Stimulated activated CD4-positive, alpha-beta T cell treated with anti-CD3 and anti-CD28 coated beads, Interleukin-2, amount 100 ng/mL, for 4 hours (primary cell): ENCODE data around the gene SPATS2L.
A peak's percentile ranks its signal among the peaks of the same experiment; 100 is the strongest.

ENCODE experiments used
- DNase-seq: peaks from one replicate; pipeline ENCODE4 v3.0.0-alpha.2; 2020; ENCODE audit warnings: low read depth

SPATS2L gene

GRCh38 chr2:200443916-200444315 is 137.4 kb downstream of the SPATS2L start:
- DNase-seq = no peak

GRCh38 chr2:200444530-200444929 is 138.0 kb downstream of the SPATS2L start:
- DNase-seq = no peak

DNA sequence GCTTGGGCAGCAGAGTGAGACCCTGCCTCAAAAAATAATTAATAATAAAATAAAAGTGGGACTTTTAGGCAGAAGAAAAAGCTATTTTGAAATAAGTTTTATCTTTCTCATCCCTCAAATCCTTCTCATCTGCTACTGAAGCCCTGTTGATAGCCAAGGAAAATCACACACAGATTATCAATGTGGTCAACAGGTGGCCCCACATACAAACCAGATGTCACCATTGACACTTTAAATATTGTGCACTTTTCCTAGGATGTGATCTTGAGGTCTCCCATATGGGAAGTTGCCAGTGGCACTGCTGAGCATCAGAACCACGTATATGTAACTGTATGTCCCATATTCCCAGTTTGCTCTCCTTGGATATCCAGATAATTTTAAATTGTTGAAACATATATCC is 138.8 kb downstream of the SPATS2L start:
- DNase-seq = no peak

- DNase-seq = no peak
These were observed 140.1 kb downstream of the SPATS2L start for GRCh38 chr2:200446612-200447011.

DNA sequence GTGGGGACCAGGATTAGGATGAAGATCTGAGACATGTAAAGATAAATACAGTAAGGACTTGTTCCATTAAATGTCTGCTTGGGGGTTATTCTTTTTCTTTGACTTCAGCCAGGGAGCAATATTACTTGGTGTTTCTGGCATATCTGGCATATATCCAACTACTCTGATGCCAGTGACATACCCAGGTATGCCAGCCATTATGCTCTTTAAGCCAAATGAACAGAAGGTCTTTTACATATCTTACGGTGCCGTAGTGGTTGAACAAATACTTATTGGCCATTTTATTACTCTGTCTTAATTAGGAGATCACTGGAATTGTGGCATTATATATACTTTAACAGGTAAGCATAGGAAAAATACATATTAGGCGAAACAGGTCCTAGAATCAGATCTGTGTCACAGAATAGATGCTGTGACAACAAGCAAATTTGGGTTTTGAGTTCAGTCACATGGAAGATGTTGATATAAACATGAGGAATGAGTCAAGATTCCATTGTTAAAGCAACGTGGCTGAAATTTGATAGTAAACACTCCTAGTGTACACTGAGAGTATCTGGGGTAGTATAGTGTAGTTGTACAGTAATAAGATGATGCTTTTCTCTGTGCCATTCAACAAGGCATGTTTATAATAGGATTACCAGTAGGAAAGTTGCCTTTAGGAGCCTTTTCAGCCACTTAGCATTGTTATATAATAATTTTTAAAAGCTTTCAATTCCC is 140.8 kb downstream of the SPATS2L start:
- no peak for DNase-seq

DNA sequence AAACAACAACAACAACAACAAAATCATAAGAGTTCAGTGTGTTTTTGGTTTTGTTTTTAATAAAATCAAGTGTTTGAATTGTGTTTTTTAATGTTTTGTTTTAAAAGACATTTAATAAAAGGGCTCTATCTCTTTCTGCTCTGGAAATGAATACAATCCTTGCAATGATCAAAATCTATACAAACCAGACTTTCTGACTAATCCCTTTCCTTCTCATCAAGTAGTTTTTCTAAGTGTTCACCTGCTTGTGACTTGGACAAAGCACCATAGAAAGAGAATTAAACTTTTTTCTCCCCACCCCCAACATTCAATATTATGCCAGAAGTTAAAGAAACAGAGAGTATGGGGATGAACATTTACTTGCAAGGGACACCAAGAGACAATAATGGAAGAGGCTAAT is 142.0 kb downstream of the SPATS2L start:
- no peak for DNase-seq

DNA sequence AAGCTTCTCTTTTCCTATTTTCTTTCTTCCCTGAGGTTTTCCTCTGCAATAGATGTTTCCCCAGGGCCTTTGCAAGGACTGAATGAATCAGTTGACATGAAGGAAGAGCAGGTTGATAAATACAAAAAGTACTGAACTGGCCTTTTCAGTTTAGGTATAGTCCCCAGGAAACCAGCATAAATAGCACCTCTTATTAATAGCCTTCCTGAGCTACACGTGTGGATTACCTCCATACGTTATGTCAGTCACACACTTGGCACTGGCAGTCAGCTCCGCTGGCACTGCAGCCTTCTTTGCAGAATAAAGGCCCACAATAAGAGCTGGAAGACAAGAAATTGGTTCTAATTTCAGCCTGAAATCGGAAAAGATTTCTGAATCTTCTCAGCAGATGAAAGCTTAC is 142.7 kb downstream of the SPATS2L start:
- no peak for DNase-seq

GRCh38 chr2:200450288-200450687 is 143.8 kb downstream of the SPATS2L start:
- no peak for DNase-seq

DNA sequence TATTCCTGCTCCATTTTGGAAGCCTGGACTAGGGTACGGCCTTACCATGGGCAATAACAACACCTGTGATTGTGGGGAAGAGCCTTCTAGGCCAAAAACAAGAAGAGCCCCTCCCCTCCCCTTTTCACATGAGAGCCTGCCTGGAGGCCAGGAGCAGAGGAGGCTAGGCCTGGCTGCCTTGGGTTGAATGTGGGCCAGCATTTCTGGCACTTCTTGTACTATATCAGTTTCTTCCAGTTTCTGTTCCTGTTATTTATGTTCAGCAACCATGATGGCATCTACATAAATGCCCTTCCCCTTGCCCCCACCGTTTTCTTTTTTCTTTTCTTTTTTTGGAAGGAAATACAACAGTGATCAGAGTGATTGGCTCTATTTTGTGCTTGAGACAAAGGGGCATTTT is 145.0 kb downstream of the SPATS2L start:
- no peak for DNase-seq

GRCh38 chr2:200452377-200452776 is 145.9 kb downstream of the SPATS2L start:
- no peak for DNase-seq

- no peak for DNase-seq
These were observed 146.8 kb downstream of the SPATS2L start for GRCh38 chr2:200453142-200453852.

- DNase-seq = no peak
These were observed 147.5 kb downstream of the SPATS2L start for GRCh38 chr2:200453853-200454534.

DNA sequence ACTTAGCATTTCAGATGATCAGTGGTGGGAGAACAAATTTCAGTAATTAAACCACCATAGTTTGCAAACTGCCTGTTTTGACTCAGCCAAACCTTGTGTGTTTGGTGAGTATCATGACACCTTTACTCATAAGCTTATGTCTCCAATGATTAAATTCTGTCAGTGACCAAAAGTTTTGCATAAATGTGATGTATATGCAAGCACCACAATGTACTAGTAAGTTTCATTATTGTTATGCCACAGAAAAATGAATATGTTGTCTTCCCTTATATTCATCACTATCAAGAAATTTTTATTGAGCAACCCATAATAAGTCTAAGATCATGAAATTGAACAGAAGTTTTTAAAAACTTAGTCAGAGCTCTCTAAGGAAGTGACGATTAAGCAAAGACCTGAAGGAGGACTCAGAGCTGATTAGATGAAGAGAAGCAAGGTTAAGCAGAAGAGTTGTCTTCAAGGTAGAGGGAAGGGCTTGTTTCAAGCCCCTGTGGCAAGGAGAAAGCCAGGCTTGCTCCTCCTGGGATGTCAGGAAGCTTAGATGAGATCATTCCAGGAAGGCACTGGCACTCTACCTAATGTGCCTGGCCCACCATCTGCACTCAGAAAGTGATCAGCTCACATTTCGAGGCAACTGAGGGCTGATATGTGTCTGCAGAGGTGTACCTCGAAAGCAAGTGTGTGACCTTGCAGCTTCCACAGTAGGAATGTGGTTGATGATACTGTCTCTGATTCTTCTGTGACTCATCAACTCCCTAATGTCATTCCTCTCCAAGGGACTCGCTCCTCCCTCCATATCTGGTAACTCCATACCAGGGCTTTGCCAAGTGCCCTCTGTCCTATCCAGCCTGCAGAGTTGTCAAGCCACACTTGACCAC is 148.7 kb downstream of the SPATS2L start:
- DNase-seq = no peak

- DNase-seq = no peak
These were observed 149.5 kb downstream of the SPATS2L start for GRCh38 chr2:200455958-200456421.

DNA sequence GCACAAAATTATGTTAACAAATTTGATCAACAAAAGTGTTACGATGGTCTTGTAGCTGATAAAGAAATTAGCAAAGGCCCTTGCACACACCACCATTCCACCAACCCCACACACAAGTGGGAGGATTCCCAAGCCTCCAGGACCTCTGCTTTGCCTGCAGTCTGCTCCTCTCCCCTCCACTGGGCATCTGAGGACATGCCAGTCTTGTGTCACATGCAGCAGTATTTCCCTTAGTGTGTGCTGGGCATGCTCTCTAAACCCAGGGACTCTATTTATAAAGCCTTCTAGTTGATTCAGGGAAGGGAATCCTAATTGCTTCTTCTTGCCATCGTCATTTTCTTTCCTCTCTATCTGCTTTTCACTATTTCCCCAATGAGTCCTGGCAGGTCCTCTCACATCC is 150.1 kb downstream of the SPATS2L start:
- no peak for DNase-seq

GRCh38 chr2:200459101-200459500 is 152.6 kb downstream of the SPATS2L start:
- no peak for DNase-seq

GRCh38 chr2:200461846-200462710 is 155.6 kb downstream of the SPATS2L start:
- no peak for DNase-seq

- DNase-seq = no peak
These were observed 157.0 kb downstream of the SPATS2L start for GRCh38 chr2:200463452-200463851.

DNA sequence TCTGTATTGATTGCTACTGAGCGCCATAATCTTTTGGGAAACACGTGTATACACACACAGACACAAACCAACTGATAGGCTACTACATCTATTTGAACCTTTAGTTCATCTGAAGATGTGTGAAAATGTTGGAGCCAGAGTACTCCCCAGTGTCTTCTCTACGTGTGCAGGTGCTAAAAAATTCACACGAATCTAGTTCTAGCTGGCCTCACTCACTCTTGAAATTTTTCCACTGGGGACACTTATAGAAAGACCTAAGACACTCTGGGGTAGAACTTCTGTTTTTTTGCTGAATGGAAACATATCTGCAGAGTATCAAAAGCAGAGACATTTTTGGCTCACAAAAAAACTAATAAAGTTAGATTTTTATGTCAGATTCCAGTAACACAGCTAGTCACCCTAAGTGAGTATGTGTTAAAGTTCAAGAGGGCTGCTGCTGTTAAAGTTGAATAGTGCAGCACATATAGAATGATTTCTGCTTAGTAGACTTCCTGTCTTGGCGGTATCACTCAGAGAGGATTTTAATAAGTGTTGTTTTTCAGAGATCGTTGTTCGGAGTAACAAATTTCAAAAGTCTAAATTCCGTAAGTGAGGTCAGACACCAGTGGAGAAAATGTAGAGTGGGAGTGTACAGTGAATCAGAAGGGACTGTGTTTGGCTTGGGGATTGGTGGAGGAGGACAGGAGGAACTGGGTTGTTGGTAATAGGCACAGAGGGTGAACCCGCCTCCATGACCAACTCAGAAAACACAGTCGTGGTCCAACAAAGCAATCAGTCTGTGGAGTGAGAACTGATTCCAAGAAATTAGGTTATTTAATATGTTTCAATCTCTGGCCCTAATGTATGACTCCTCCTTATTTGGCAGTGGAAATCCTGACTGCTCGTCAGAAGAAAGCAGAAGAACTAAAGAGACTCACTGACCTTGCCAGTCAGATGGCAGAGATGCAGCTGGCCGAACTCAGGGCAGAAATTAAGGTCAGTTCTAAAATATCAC is 160.2 kb downstream of the SPATS2L start:
- peak; percentile 22 for DNase-seq
